ENCODE data around the gene TRIM67. TPM values are rescaled to one million over a fixed set of nuclear protein-coding genes. Genes with fewer than 3 reads are reported as not detected.

Gene TRIM67
- total RNA-seq: 0.09 and 0.35 TPM in 2 replicates

DNA sequence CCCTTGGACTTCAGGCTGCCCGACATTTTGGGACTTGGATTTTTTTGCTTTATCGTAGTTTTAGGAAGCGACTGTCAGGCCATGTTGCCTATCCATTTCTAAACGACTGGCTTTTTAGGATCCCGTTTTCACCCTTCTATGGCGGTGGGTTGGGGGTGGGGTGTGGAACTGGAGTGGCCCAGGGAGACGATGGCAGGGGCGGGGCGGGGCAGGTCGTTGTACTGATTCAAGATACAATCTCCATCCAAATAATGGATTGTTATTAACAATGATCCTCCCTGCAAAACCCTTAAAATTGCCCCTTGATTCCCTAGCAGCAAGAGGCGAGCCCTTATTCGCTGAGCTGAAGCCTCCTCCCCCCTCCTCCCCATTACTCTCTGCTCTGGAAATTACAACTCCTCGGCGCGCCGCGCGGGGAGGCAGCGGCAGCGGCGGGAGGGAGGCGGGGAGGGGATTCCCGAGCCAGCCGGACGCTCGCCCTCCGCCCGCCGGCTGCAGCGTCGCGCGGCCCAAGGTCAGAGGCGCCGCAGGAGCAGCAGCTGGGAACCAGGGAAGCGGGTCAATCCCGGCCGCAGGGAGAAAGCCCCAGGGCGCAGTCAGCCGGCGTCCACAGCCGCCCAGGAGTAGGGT is at the start of gene TRIM67:
TSS of gene TRIM67 (plus strand) at position 392 of the 630 bp plus-strand sequence. CDS start 912 bp downstream, outside the sequence.

DNA sequence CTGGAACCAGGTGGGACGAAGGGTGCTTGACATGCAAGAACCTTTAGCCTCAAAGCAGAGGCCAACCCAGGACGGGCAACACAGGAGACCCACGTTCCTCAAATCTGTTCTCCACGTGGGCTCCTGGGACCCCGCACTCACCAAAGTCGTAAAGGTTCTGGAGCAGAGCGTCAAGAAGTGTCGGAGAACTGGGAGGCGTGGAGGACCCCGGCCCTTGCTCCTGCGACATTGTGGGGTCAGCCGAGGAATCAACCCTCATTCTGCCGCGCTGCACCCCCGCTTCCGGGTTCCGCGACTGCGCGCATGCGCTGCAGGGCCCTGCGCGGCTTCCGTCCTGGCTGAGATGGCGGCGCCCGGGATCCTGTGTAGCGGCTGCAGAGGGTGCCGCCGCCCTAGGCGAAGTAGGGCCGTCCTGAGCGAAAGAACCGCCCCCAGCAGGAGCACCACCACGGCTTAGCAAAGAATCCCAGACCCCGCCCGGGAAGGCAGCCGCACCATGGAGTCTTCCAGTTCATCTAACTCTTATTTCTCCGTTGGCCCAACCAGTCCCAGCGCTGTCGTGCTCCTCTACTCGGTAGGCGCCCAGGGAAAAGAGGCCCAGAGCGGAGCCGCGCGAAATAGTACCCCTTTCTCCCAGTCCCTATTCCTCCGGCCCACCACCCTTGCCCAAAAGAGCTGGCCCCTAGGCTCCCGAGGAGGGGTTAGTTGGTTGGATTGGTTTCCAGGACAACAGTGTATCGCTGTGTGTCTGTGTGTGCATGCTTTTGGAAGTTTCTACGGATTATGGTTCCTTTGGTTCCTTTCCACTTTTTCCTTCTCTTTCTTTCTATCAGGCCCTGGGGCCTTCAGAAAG is 79.3 kb downstream of the TRIM67 start, which contains the start of gene GNPAT:
TSS of gene GNPAT (plus strand) at position 330 of the 853 bp plus-strand sequence. CDS start at position 497, 167 bp downstream.

Other genes starting within 250 kb of the TRIM67 start
- 9.1 and 10.6 TPM in 2 replicates for gene TTC13, start 183.2 kb upstream of the TRIM67 start, total RNA-seq
- gene ARV1, start 183.0 kb upstream of the TRIM67 start, total RNA-seq: 15.6 and 16.7 TPM in 2 replicates
- 29.9 and 38.3 TPM in 2 replicates for gene FAM89A, start 121.8 kb upstream of the TRIM67 start, total RNA-seq
- gene GNPAT, start 79.2 kb downstream of the TRIM67 start, total RNA-seq: 26.1 and 27.9 TPM in 2 replicates
- gene EXOC8, start 175.8 kb downstream of the TRIM67 start, total RNA-seq: 5.4 and 7.4 TPM in 2 replicates
- gene SPRTN, start 176.2 kb downstream of the TRIM67 start, total RNA-seq: 7.8 and 11.5 TPM in 2 replicates